Raji (cell line): ENCODE results near the gene TCF7L2.

Experiments
- POLR2A ChIP-seq: IDR thresholded peaks from 2 replicates; pipeline ENCODE4 v1.6.1; 2011; ENCODE audit warnings: low read depth, low read length, control low read depth; ENCODE audit not compliant: insufficient read depth

The TCF7L2 gene

DNA sequence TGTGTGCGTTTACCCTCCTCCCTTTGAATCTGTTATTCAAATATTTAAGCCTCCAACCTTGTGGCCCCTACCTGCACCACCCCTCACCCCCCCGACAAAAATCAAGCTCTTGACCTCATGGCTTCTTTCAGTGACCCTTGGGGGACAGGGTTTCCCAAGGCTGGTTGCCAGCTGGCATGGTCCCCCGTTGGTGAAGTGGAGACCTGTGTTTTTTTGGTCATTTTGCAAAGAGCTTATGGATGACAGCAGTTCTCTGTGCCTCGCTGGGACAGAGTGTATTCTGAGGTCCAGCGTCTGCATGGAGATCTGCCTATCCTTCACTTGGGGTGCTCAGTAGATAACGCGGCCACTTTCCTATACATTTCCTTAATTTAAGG, 111.0 kb downstream of the TCF7L2 start:
- TF ChIP-seq POLR2A, result no peak

- TF ChIP-seq POLR2A, result no peak
Measured at GRCh38 chr10:113061557-113061956, 111.5 kb downstream of the TCF7L2 start.

DNA sequence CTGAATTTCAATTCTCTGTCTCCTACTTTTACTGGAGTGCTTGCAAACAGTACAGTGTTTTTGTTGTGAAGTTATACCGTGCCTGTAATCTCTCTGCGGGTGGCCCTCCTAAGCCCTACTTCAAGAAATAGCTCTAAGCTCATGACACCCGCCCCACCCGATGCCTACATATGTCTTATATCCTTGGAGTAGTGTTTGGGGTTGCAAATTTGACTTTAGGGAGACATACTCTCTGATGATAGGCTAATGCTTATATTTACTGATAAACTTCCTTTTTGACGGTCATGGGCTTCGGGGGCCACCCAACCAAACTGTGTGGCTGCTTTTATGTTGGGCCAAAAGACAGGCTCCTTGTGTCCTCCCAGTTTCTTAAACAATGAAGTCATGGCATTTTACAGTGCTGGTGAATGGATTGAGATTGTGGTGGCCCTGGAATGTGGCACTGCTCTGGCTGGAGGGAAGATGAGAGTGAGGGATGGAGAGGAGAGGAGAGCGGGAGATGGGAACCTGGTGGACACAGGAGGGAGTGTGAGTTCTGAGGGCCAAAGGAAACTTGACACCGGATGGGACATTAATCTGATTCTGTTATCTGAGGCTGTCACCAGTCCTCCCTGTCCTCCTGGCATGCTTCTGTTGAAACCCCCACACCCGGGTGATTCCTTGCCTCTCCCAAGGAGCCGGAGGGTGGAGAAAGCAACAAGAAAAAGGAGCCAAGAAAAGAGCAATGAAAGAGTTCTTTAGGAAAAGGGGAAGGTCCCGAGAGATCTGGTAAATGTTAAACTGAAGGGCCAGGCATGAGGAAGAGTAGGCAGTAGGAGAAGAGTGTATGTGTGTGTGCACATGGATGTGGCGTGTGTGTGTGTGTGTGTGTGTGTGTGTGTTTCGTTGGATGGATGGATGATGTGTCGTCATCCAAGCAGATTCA, 113.3 kb downstream of the TCF7L2 start:
- TF ChIP-seq POLR2A, result no peak

GRCh38 chr10:113064039-113064438, 114.0 kb downstream of the TCF7L2 start:
- no peak for TF ChIP-seq POLR2A

- TF ChIP-seq POLR2A, result no peak
Measured at GRCh38 chr10:113066561-113067312, 116.7 kb downstream of the TCF7L2 start.

DNA sequence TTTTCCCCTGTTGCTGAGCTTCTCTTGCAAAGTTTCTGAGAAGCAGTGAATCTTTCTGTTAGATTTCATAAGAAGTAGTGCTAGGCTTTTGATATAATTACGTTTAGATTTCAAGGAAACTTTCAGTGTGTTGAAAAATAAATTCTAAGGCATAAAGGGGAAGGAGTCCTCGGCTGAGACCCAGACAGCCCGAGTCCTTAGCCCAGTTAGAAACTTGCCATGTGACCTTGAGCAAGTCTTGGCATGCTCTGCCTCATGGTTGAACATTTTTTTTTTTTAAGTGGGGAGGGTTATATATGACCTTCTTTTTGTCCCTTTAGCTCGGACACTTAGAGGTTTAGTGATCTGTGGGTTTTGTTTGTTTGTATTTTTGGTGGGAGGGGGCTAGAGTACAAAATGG, 117.5 kb downstream of the TCF7L2 start:
- TF ChIP-seq POLR2A, result no peak

GRCh38 chr10:113068178-113068890, 118.3 kb downstream of the TCF7L2 start:
- no peak for TF ChIP-seq POLR2A

DNA sequence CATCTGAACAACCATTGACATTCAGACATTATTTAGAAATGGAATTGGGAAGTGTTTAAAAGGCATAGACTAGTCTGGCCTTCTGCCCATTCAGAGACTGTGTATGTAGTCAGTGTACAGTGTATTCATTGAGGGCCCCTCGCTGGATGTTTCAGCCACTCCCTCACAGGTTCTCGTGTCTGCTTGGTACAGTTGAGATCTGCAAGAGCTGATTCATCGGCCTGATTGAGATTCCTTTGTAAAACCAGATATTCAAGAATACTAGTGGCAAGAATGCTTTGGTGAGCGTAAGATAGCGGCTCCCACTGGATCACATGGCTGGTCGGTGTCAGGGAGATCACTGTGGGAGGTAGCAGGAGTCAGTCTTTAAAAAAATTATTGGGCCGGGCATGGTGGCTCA, 119.5 kb downstream of the TCF7L2 start:
- no peak for TF ChIP-seq POLR2A

GRCh38 chr10:113071446-113071845, 121.4 kb downstream of the TCF7L2 start:
- TF ChIP-seq POLR2A, result no peak

GRCh38 chr10:113073549-113074189, 123.6 kb downstream of the TCF7L2 start:
- no peak for TF ChIP-seq POLR2A

- TF ChIP-seq POLR2A, result no peak
Measured at GRCh38 chr10:113076949-113077348, 126.9 kb downstream of the TCF7L2 start.

DNA sequence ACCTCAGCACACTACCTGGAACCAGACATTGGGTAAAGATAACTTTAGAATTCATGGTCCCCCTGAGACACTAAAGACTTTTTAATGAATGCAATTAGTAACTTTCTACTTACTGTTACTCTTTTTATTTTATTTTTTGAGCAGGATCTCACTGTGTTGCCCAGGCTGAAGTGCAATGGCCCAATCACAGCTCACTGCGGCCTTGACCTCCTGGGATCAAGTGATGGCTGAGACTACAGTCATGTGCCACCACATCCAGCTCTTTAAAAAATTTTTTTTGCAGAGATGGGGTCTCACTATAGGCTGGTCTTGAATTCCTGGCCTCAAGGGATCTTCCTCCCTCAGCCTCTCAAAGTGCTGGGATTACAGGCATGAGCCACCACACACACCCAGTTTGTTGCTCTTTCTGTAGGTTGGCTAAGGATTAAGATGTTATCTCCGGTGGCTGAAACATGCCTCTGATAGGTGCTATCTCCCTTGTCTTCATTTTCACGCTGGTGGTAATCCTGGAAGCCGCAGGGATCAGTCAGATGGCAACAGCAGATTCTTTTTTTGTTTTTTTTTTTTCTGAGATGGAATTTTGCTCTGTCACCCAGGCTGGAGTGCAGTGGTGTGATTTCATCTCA, 128.3 kb downstream of the TCF7L2 start:
- no peak for TF ChIP-seq POLR2A

- TF ChIP-seq POLR2A, result no peak
Measured at GRCh38 chr10:113080061-113080924, 130.2 kb downstream of the TCF7L2 start.

DNA sequence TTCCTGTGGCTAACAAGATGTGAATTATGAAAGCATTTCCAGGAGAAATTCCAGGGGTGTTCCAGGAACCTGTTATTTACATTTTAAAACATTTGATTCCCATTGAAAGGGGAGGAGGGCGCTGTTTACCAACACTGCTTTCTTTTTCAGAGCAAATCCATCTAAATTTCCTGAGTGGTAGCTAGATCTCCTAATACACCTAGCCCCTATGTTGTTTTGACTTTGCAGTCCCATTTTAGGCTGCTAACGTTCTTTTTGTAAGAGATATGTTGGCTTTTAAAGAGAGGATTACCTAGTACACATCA, 130.8 kb downstream of the TCF7L2 start:
- TF ChIP-seq POLR2A, result no peak
